GM12872 (cell line): Measurements from ENCODE around the gene PRKN.

Experiments used
- CTCF ChIP-seq: IDR thresholded peaks from 3 replicates; pipeline ENCODE4 v1.5.1; 2011; ENCODE audit warnings: low read depth, mild to moderate bottlenecking, low read length, moderate library complexity; ENCODE audit not compliant: insufficient read depth

Gene PRKN

GRCh38 chr6:161449521-161449920, 1278.0 kb downstream of the PRKN start:
- no peak for TF ChIP-seq CTCF

- TF ChIP-seq CTCF, result no peak
Observed at GRCh38 chr6:161446949-161447348, 1280.6 kb downstream of the PRKN start.

GRCh38 chr6:161446296-161446925, 1281.2 kb downstream of the PRKN start:
- TF ChIP-seq CTCF, result no peak

GRCh38 chr6:161445021-161445799, 1282.4 kb downstream of the PRKN start:
- TF ChIP-seq CTCF, result no peak

- TF ChIP-seq CTCF, result no peak
Observed at GRCh38 chr6:161444464-161444863, 1283.1 kb downstream of the PRKN start.

GRCh38 chr6:161443848-161444247, 1283.7 kb downstream of the PRKN start:
- no peak for TF ChIP-seq CTCF

GRCh38 chr6:161442420-161442819, 1285.1 kb downstream of the PRKN start:
- no peak for TF ChIP-seq CTCF
